Tibial artery (tissue), 4 donors: Measurements from ENCODE around the gene ADAMTSL1.
A peak's percentile ranks its signal among the peaks of the same experiment; 100 is the strongest.

ENCODE experiments used
- DNase-seq, 2 donors: peaks; one replicate each; pipeline ENCODE4 v3.0.0-alpha.2; 2019
- H3K27ac ChIP-seq, 2 donors: fragments of 200-600 bp; sonication (generic) in 1 of 2; 1 replicate in 1 of 2; 2 replicates in 1 of 2; pipeline ENCODE4 v1.5.1; 2018 to 2019; ENCODE audit warnings: mild to moderate bottlenecking in 1 of 2
- H3K27me3 ChIP-seq, 2 donors: fragments of 200-600 bp; sonication (generic) in 1 of 2; one replicate each; pipeline versions ENCODE4 v1.5.1 to v1.6.0; 2016 to 2019
- H3K36me3 ChIP-seq, 3 donors: fragments of 200-600 bp; sonication (generic) in 2 of 3; one replicate each; pipeline ENCODE4 v1.5.1; 2016 to 2019; ENCODE audit warnings: mild to moderate bottlenecking in 2 of 3
- H3K4me1 ChIP-seq, 4 donors: fragments of 200-600 bp; sonication (generic) in 2 of 4; 1 replicate in 3 of 4; 2 replicates in 1 of 4; pipeline ENCODE4 v1.5.1; 2016 to 2019
- H3K4me3 ChIP-seq, 2 donors: fragments of 200-600 bp; sonication (generic) in 1 of 2; 1 replicate in 1 of 2; 2 replicates in 1 of 2; pipeline ENCODE4 v1.5.1; 2018 to 2019; ENCODE audit warnings: mild to moderate bottlenecking in 2 of 2
- H3K9me3 ChIP-seq, 3 donors: fragments of 200-600 bp; sonication (generic) in 1 of 3; one replicate each; pipeline ENCODE4 v1.5.1; 2016 to 2019
- intact Hi-C: fragments of 100-400 bp; cut with DNase I; formaldehyde crosslinking; loops from one replicate; pipeline ENCODE4 v1.15.0; 2023; ENCODE audit warnings: low total_unique reads
- TF ChIP-seq, protein P1 (sequence below), 2 experiments: fragments of 200-600 bp in 1 of 2; fragments of 450-650 bp in 1 of 2; IDR thresholded peaks; one replicate each; pipeline ENCODE4 v1.5.1; 2017 to 2019; ENCODE audit warnings: antibody characterized with exemption in 2 of 2, mild to moderate bottlenecking in 1 of 2, moderate library complexity in 1 of 2

ADAMTSL1 gene, protein sequence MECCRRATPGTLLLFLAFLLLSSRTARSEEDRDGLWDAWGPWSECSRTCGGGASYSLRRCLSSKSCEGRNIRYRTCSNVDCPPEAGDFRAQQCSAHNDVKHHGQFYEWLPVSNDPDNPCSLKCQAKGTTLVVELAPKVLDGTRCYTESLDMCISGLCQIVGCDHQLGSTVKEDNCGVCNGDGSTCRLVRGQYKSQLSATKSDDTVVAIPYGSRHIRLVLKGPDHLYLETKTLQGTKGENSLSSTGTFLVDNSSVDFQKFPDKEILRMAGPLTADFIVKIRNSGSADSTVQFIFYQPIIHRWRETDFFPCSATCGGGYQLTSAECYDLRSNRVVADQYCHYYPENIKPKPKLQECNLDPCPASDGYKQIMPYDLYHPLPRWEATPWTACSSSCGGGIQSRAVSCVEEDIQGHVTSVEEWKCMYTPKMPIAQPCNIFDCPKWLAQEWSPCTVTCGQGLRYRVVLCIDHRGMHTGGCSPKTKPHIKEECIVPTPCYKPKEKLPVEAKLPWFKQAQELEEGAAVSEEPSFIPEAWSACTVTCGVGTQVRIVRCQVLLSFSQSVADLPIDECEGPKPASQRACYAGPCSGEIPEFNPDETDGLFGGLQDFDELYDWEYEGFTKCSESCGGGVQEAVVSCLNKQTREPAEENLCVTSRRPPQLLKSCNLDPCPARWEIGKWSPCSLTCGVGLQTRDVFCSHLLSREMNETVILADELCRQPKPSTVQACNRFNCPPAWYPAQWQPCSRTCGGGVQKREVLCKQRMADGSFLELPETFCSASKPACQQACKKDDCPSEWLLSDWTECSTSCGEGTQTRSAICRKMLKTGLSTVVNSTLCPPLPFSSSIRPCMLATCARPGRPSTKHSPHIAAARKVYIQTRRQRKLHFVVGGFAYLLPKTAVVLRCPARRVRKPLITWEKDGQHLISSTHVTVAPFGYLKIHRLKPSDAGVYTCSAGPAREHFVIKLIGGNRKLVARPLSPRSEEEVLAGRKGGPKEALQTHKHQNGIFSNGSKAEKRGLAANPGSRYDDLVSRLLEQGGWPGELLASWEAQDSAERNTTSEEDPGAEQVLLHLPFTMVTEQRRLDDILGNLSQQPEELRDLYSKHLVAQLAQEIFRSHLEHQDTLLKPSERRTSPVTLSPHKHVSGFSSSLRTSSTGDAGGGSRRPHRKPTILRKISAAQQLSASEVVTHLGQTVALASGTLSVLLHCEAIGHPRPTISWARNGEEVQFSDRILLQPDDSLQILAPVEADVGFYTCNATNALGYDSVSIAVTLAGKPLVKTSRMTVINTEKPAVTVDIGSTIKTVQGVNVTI (N-terminal part only)

DNA sequence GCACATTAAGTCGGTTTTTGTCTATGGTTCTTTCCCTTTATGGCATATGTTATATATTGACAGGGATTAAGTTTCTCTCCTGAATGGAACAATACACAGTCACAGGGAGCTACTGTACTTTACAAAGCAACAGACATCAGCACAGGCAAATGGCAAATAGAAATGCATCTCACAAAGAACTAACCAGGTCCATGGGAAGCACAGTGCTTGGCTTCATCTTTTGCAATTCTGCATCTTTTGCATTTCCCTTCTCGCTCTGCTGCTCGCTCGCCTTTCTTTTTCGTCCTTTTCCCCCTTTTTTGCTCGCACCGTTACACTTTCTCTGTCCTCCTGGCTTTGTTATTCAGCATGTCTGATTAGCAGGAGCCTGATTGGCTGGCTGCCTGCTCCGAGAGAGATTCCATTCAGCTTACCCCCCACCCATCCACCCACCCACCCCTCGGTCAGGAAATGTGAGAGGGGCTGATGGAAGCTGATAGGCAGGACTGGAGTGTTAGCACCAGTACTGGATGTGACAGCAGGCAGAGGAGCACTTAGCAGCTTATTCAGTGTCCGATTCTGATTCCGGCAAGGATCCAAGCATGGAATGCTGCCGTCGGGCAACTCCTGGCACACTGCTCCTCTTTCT, at the start of gene ADAMTSL1:
Gene ADAMTSL1 (plus strand): TSS at position 502 of the 628 bp plus-strand sequence. CDS start 80 bp downstream, at position 582.
- intact Hi-C loops, result no loop called here
- peak within 1 kb of the TSS; percentile 38 to 52 for H3K4me3 ChIP-seq
- H3K4me1 ChIP-seq, result peaks cover 0 to 45% (median 19%) of the 10 kb centered on the region in 4 donors

DNA sequence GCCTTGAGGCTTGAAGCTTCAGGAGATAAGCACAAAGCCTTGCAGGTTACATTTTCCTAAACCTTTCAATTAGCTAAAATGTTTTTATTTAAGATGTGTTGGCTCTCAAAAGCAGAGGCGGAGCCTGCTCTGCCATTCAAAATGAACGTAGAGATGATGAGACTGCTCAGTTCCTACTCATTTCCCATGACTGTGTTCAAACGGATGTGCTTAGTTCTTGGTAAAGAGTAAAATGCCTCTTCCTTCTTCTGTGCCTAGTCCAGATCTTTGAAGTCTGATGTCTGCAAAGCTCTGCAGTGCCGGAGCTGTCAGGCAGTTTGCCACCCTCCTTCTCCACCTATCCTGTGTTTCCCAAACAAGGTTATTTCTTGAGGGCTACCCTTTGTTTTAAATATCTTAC, 46.3 kb upstream of the ADAMTSL1 start:
- Histone ChIP-seq H3K9me3 (no peaks in the 10 kb centered on the region), H3K4me3 (no peak overlapping the region), H3K27me3 (no peaks in the 10 kb centered on the region), H3K36me3 (no peaks in the 10 kb centered on the region), H3K27ac (no peak overlapping the region), H3K4me1 (peaks cover 0 to 17% (median 4%) of the 10 kb centered on the region in 4 donors)
- TF ChIP-seq, protein P1, sequence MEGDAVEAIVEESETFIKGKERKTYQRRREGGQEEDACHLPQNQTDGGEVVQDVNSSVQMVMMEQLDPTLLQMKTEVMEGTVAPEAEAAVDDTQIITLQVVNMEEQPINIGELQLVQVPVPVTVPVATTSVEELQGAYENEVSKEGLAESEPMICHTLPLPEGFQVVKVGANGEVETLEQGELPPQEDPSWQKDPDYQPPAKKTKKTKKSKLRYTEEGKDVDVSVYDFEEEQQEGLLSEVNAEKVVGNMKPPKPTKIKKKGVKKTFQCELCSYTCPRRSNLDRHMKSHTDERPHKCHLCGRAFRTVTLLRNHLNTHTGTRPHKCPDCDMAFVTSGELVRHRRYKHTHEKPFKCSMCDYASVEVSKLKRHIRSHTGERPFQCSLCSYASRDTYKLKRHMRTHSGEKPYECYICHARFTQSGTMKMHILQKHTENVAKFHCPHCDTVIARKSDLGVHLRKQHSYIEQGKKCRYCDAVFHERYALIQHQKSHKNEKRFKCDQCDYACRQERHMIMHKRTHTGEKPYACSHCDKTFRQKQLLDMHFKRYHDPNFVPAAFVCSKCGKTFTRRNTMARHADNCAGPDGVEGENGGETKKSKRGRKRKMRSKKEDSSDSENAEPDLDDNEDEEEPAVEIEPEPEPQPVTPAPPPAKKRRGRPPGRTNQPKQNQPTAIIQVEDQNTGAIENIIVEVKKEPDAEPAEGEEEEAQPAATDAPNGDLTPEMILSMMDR (IDR thresholded peaks at IDR 0.05), result no peak
- intact Hi-C loops, result no loop called here
- DNase-seq, result no peak

More for the DNA sequence above, at the start of gene ADAMTSL1:
- H3K9me3 ChIP-seq, result peaks cover 0 to 7% (median 0%) of the 10 kb centered on the region in 3 donors
- H3K36me3 ChIP-seq, result no peaks in the 10 kb centered on the region
- H3K27ac ChIP-seq, result peak within 1 kb of the TSS; percentile 53 to 59
- TF ChIP-seq, protein P1 (IDR thresholded peaks at IDR 0.05), result no peak
- DNase-seq, result no peak
- no peaks in the 10 kb centered on the region for H3K27me3 ChIP-seq

DNA sequence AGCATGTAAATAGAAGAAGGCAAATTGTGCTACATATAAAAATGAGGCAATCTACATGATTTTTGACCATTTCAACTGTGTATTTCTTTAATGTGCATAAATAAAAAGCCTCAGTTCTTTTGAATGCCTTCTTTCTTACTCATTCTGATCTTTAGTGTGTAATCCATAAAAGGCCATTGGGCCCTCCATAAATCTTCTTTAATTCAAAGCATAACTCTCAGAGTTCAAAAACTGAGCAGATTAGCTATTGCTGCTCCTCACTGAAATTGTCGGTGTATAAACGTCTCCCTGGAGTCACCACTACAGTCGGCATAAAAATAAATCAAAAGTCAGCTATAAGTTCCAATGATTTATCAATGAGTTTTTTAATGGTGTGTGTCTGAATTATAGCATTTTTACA, 45.3 kb upstream of the ADAMTSL1 start:
- Histone ChIP-seq H3K27ac (no peak overlapping the region), H3K9me3 (no peaks in the 10 kb centered on the region), H3K4me3 (no peak overlapping the region), H3K36me3 (no peaks in the 10 kb centered on the region), H3K4me1 (peaks cover 0 to 17% (median 4%) of the 10 kb centered on the region in 4 donors), H3K27me3 (no peaks in the 10 kb centered on the region)
- no peak for DNase-seq
- intact Hi-C loops, result no loop called here
- TF ChIP-seq, protein P1 (IDR thresholded peaks at IDR 0.05), result no peak

GRCh38 chr9:18429070-18429469, 44.9 kb upstream of the ADAMTSL1 start:
- intact Hi-C loops, result no loop called here
- Histone ChIP-seq H3K36me3 (no peaks in the 10 kb centered on the region), H3K27me3 (no peaks in the 10 kb centered on the region), H3K9me3 (no peaks in the 10 kb centered on the region), H3K4me1 (peaks cover 0 to 17% (median 4%) of the 10 kb centered on the region in 4 donors), H3K4me3 (no peak overlapping the region), H3K27ac (no peak overlapping the region)
- no peak for DNase-seq
- TF ChIP-seq, protein P1 (IDR thresholded peaks at IDR 0.05), result no peak

DNA sequence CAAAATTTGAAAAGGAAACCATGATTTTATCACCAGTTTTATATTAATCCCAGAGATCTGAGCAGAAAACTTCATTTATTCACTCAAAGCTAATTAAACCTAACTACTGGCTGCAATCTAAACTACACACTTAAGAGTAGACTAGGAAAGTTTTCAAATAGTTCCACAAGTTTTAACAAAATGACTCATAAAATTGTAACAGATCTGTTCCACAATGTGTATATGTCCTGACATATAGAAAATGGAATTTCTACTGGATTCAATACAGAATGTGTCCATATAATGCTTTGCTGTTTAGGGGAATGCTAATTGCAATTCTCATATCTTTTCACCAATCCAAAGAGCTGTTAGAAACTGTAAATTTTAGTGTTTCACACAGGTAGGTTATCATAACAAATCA, 40.3 kb upstream of the ADAMTSL1 start:
- Histone ChIP-seq H3K36me3 (no peaks in the 10 kb centered on the region), H3K4me3 (no peak overlapping the region), H3K27ac (no peak overlapping the region), H3K27me3 (no peaks in the 10 kb centered on the region), H3K4me1 (peaks cover 0 to 12% (median 9%) of the 10 kb centered on the region in 4 donors), H3K9me3 (no peaks in the 10 kb centered on the region)
- DNase-seq, result no peak
- TF ChIP-seq, protein P1 (IDR thresholded peaks at IDR 0.05), result no peak
- intact Hi-C loops, result no loop called here
